Motor neuron (in vitro differentiated cells): Measurements from ENCODE around the gene TMEM41B. TPM values are rescaled to one million over a fixed set of nuclear protein-coding genes. Genes with fewer than 3 reads are reported as not detected.
A peak's percentile ranks its signal among the peaks of the same experiment; 100 is the strongest.

Experiments
- ATAC-seq, 8 experiments: fragments of 200-7000 bp; cut with Tn5 transposase; replicated peaks in 6 of 8; 2 replicates each; pipeline ENCODE4 v1.8.0; 2021; ENCODE audit warnings: mild to moderate bottlenecking in 8 of 8, moderate library complexity in 8 of 8
- H3K27ac ChIP-seq, 2 donors: fragments of 250-450 bp; sonication (Bioruptor Pico); 2 replicates each; pipeline ENCODE4 v1.9.0; 2021; ENCODE audit warnings: antibody characterized with exemption in 2 of 2, mild to moderate bottlenecking in 2 of 2, moderate library complexity in 1 of 2
- H3K4me1 ChIP-seq, 2 donors: fragments of 250-450 bp; sonication (Bioruptor Pico); replicated peaks in 1 of 2; 2 replicates each; pipeline ENCODE4 v1.6.1; 2021; ENCODE audit warnings: antibody characterized with exemption in 2 of 2, mild to moderate bottlenecking in 2 of 2, moderate library complexity in 1 of 2
- H3K4me3 ChIP-seq, 5 donors: fragments of 250-450 bp; sonication (Bioruptor Pico); 2 replicates each; pipeline ENCODE4 v1.9.0; 2021; ENCODE audit warnings: antibody characterized with exemption in 5 of 5, mild to moderate bottlenecking in 5 of 5, moderate library complexity in 4 of 5
- WGBS, 10 experiments: fragments of 450-650 bp; shearing (Covaris generic); methylation state at CpG; one replicate each; pipeline ENCODE4 v1.0.0; 2022; 5-methylcytosine and 5-hydroxymethylcytosine counted together
- in situ Hi-C, 9 experiments: fragments of 400-800 bp; cut with MboI; loops; one replicate each; pipeline ENCODE4 v1.15.0; 2021; ENCODE audit warnings: low sequenced_read_pairs in 9 of 9, low pct_unique_long_range_greater_than_20kb in 2 of 9; ENCODE audit not compliant: unreplicated experiment in 9 of 9
- total RNA-seq, 8 experiments: library from RNA; unstranded; fragments of 300-600 nt; gene quantifications; 2 replicates each; pipeline versions ENCODE4 v1.2.3 to v1.2.4, GENCODE V29; 2022

Gene TMEM41B
- total RNA-seq, 8 experiments from 2014 or later: 27.7 to 41.6 (median 30.4) TPM

DNA sequence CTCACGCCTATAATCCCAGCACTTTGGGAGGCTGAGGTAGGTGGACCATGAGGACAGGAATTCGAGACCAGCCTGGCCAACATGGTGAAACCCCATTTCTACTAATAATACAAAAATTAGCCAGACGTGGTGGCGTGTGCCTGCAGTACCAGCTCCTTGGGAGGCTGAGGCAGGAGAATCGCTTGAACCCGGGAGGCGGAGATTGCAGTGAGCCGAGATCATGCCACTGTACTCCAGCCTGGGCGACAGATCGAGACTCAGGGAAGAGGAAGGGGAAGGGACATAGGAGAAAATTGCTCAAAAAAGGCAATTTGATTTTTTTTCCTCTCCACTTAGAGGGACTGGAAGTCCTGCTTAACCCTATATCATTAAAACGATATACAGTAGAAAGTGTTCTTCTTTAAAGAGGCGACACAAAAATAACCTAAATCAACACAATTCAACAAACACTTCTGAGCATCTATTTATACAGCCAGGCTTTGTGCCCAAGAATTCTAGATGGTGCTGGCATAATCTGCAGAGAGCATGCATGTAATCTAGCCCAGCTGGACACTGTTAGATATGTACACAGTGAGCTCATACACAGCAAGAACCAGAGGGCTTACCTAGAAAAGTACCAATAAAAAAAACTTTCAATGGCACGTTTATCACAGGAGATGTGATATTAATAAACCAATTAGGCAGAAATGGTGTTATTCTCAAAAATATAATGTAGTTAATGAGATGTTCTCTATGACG lies 28.4 kb downstream of the TMEM41B start:
- no peak overlapping the region for H3K27ac ChIP-seq
- no peak overlapping the region for H3K4me3 ChIP-seq
- 68 to 100% (median 93%) methylated on average over 1 to 11 of the region's 14 CpGs for WGBS, 10 experiments
- H3K4me1 ChIP-seq: no peaks in the 10 kb centered on the region
- peak in 1 of 8 experiments; percentile 64 for ATAC-seq
- in situ Hi-C loops: no loop called here

DNA sequence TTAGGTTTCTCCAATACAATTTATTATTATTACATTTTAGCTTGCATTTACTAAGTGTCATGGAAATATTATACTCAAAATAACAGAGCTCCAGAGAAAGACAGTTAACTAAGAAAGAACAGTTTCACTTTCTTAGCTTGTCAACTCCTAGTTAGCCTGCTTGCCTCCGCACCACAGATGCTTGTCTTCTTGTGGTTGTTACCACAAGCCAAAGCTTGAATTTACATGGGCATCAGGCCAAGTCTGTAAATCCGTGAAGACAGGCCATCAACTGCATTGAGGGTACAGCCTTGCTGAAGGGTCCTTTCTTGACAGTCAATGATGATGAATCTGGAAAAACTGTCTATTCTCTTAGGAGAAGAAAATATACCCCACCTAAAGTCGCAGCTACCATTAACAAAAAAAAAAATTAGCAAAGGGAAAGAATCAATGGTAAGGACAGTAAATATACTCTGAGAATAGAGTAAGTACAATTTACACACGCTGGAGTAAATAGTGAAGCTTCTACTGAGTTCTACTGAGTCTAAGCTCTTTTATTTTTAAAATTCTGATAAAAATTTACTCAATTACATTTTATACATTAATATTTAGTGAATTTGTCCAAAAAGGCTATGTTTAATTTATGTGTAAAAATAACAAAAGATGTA lies 33.6 kb downstream of the TMEM41B start:
- Histone ChIP-seq H3K4me1 (no peaks in the 10 kb centered on the region), H3K27ac (no peak overlapping the region), H3K4me3 (no peak overlapping the region)
- in situ Hi-C loops: no loop called here
- peak in 5 of 8 experiments; percentile 41 to 82 (median 73) for ATAC-seq
- 43 to 95% (median 68%) methylated on average over 2 to 4 of the region's 4 CpGs for WGBS, 10 experiments

DNA sequence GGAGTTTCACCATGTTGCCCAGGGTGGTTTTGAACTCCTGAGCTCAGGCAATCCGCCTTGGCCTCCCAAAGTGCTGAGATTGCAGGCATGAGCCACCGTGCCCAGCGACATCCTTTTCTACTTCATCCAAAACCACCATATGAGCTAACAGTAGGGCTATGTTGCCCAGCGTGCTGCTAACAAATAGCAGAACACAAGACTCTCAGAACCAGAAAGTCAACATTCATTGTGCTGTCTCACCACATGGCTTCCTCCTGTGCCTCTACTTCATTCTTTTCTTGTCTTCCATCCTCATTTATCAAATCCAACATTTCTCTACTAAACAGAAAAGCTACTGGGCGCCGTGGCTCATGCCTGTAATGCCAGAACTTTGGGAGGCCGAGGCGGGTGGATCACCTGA lies 37.2 kb downstream of the TMEM41B start:
- Histone ChIP-seq H3K4me3 (no peak overlapping the region), H3K4me1 (no peaks in the 10 kb centered on the region), H3K27ac (no peak overlapping the region)
- ATAC-seq: peak in 1 of 8 experiments; percentile 34
- in situ Hi-C loops: no loop called here
- 67 to 100% (median 90%) methylated on average over 1 to 6 of the region's 8 CpGs; no CpG with 5 or more reads in 1 of the 10 experiments for WGBS, 10 experiments

DNA sequence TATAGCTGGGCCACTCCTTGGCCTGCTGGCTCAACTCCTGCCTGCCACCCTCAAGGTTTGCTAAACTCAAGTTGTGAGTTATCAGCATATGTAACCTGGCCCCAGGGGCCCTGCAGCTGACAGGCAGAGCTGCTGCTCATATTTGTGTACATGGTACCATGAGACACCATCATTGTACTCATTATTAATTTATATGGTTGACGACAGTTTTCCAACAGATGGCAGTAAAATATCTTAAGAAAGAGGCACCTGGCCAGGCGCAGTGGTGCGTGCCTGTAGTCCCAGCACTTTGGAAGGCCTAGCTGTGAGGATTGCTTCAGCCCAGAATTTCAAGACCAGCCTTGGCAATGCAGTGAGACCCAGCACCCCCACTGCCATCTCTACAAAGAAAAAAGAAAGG lies 37.8 kb downstream of the TMEM41B start:
- 50 to 100% (median 92%) methylated on average over 1 to 2 of the region's 3 CpGs; no CpG with 5 or more reads in 7 of the 10 experiments for WGBS, 10 experiments
- Histone ChIP-seq H3K4me3 (no peak overlapping the region), H3K27ac (no peak overlapping the region), H3K4me1 (no peaks in the 10 kb centered on the region)
- ATAC-seq: peak in 1 of 8 experiments; percentile 33
- in situ Hi-C loops: no loop called here

DNA sequence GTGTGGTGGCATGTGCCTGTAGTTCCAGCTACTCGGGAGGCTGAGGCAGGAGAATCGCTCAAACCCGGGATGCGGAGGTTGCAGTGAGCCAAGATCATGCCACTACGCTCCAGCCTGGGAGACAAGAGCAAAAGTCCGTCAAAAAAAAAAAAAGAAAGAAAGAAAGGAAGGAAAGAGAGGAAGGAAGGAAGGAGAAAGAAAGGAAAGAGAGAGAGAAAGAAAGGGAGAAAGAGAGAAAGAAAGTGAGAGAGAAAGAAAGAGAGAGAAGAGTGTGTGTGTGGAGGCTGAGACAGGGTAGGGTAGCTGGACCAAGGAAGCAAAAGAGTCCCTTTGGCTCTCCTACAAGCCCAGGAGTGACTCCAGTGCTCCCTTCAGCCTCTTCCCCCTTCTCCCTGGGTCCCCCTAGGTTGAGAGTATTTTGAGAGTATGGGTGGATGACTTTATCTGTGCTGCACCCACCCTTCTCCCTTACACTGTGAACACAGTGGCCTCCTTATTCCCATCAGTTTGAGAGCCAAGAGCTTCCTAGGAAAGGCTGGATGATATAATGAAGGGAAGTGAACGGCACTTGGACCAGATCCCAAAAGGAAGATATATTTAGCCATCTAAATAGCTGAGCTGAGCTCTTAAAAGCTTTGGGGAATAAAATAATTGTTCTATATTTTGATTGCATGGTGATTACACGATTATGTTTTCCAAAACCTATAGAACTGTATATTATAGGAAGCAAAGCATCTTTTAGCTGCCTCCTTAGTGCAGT lies 39.7 kb downstream of the TMEM41B start:
- 71 to 96% (median 86%) methylated on average over 1 to 8 of the region's 8 CpGs; no CpG with 5 or more reads in 1 of the 10 experiments for WGBS, 10 experiments
- no peak for ATAC-seq
- Histone ChIP-seq H3K4me3 (no peak overlapping the region), H3K27ac (no peak overlapping the region), H3K4me1 (no peaks in the 10 kb centered on the region)
- in situ Hi-C loops: no loop called here

DNA sequence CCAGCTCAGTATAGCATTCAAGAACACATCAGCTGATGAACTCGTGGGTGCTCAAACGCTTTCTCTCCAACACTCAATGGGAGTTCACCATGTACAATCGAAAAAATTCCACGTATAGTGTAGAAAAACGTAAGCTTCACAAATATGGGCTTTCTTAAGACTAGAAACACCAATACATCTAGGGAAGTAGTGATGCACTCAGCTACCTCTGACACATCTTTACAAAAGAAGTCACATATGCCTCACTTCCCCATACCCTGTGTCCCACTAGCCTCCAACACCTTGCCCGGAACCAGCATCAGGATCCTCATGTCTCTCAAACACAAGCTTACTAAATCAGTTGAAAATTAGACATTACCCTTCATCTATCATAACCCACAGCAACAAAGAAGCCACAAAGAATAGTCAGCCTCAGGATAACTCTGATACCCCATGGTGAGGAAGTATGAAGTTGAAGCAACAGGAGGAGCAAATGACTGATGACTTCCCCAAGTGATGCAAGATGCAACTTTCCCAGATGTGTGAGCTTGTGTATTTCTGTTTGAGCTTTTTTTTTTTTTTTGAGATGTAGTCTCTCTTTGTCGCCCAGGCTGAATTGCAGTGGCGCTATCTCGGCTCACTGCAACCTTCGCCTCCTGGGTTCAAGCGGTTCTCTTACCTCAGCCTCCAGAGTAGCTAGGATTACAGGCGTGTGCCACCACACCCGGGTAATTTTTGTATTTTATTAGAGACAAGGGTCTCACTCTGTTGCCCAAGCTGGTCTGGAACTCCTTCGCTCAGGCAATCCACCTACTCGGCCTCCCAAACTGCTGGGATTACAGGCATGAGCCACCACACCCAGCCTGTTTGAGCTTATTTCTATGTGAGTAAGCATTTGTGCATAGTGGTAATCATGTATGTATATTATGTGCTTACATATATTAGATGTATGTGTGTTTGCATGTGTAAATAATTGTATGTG lies 40.7 kb downstream of the TMEM41B start:
- 60 to 100% (median 89%) methylated on average over 1 to 12 of the region's 15 CpGs; no CpG with 5 or more reads in 1 of the 10 experiments for WGBS, 10 experiments
- Histone ChIP-seq H3K27ac (no peak overlapping the region), H3K4me1 (no peaks in the 10 kb centered on the region), H3K4me3 (no peak overlapping the region)
- peak in 2 of 8 experiments; percentile 6 to 39 for ATAC-seq
- in situ Hi-C loops: no loop called here

DNA sequence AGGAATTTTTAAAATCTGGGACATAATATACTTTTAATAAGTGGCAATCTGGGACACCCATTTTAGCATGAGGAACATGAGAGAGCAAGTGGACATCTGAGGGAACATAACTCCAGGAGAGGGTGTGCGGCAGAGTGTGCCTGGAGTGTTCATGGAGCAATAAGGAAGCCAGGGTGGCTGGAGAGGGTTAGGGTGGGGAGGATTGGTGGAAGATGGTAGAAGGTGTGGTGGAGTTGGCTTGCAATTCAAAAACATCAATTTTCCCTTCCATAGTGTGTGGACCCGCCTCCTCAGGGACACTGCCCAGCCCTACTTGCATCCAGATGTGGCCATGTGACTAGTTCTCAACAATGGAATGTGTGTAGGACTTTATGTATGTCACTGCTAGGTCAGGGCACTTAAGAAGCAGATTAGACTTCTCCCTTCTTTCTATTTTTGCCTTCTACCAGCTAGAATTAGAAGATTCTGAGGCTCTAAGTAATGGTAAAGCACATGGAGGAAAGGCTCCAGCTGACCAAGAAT lies 44.8 kb downstream of the TMEM41B start:
- peak in 3 of 8 experiments; percentile 37 to 74 (median 62) for ATAC-seq
- 20 to 89% methylated on average over 1 of the region's 2 CpGs; no CpG with 5 or more reads in 8 of the 10 experiments for WGBS, 10 experiments
- Histone ChIP-seq H3K4me3 (no peak overlapping the region), H3K4me1 (peaks cover 0 to 5% of the 10 kb centered on the region in 2 donors), H3K27ac (no peak overlapping the region)
- in situ Hi-C loops: no loop called here

DNA sequence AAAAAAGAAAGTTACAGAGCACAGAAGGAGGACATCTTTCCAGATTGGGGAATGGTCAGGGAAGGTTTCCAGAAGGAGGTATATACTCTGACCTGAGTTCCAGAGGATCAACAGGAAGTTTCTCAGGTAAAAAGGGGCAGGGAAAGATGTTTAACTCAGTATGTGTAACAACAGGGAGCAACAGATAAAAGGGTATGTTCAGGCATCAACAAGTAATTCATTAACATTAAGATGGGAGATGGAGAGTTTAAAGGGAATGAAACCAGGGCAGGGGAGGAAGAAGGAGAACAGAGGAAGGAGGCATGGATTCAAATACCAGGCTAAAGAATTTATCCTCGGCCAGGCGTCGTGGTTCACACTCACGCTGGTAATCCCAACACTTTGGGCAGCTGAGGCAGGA lies 46.7 kb downstream of the TMEM41B start:
- WGBS, 10 experiments: 73 to 100% (median 89%) methylated on average over 1 to 4 of the region's 4 CpGs; no CpG with 5 or more reads in 4 of the 10 experiments
- peaks cover 3 to 9% of the 10 kb centered on the region in 2 donors for H3K4me1 ChIP-seq

DNA sequence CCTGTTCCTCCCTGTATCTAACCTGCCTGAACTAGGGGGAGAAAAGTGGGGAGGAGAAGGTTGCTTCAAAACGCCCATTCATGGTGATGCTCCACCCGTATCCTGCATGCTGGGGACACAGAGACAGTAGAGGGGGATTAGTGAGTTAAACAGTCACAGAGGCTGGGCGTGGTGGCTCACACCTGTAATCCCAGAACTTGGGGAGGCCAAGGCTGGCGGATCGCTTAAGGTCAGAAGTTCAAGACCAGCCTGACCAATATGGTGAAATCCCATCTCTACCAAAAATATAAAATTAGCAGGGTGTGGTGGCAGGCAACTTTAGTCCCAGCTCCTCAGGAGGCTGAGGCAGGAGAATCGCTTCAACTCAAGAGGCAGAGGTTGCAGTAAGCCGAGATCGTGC lies 47.5 kb downstream of the TMEM41B start:
- no peak for ATAC-seq
- Histone ChIP-seq H3K27ac (no peak overlapping the region), H3K4me3 (no peak overlapping the region), H3K4me1 (peaks cover 5 to 11% of the 10 kb centered on the region in 2 donors)
- in situ Hi-C loops: no loop called here
- 34 to 100% (median 90%) methylated on average over 1 to 7 of the region's 8 CpGs; no CpG with 5 or more reads in 5 of the 10 experiments for WGBS, 10 experiments

More for the DNA sequence above, 46.7 kb downstream of the TMEM41B start:
- Histone ChIP-seq H3K27ac (no peak overlapping the region), H3K4me3 (no peak overlapping the region)
- in situ Hi-C loops: no loop called here
- ATAC-seq: no peak

DNA sequence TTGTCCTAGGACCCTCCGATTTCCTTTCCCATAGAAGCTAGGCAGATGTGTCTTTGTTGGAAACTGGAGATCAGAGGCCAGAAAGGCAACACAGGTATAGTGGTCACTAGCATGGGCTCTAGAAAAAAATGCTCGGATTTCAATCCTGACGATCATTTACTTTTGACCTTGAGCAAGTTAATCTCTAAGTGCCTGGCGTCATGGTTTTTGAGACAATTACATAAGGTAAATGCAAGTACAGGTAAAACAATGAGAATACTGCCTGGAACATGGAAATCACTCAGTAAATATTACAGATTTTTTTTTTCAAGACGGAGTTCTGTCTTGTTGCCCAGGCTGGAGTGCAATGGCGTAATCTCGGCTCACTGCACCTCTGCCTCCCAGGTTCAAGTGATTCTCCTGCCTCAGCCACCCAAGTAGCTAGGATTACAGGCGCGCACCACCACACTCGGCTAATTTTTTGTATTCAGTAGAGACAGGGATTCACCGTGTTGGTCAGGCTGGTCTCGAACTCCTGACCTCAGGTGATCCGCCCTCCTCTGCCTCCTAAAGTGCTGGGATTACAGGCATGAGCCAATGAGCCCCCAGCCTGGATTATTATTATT lies 48.2 kb downstream of the TMEM41B start:
- 17 to 100% (median 87%) methylated on average over 1 to 10 of the region's 13 CpGs; no CpG with 5 or more reads in 3 of the 10 experiments for WGBS, 10 experiments

DNA sequence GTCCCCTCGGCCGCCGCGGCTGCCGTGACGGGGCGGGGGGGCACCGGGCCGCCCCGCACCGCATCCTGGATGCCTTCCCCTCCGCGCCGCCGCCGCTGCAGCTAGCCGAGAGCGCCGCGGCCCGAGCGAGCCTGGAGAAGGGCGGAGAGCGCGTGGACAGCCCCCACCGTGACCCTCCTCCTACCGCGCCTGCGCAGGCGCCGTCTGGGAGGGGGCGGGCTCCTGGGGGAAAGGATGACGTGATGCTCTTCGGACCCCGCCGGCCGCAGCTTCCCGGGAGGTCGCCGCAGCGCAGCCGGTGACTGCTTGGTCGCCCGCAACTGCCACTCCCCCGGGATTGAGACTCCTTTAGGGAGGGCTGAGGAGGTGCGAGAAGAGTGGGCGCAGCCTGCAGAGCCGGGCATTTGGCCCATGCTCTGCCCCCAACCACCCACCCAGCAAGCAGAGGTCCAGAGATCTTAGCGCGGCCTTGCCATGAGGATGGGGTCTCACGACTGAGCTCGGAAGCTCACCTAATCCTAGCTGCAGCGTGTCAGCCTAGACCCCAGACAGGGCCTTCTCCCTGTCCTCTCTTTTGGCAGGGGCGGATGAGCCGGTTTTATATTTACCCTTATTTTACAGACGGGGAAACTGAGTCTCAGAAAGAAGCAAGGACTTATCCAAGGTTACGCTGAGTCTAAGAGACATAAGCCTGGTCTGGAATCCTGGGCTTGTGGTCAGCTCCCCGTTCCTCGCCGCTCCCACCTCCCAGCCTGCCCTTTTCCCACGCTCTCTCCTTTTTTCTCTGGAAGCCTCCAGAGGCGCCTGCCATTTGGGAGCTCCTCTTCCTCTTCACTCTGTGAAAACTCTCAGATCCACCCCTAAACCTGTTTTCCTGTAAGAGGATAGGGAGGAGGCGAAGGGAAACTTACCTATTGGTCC lies 48.9 kb downstream of the TMEM41B start, which contains the start of gene DENND5A:
DENND5A (minus strand) TSS at position 140 of the 921 bp plus-strand sequence. CDS start 281 bp downstream, outside the sequence.
- Histone ChIP-seq H3K4me1 (peaks cover 5 to 11% of the 10 kb centered on the region in 2 donors), H3K4me3 (peak within 1 kb of the TSS; percentile 54 to 98 (median 73)), H3K27ac (peak within 1 kb of the TSS; percentile 80 to 88)
- WGBS, 10 experiments: 9 to 100% (median 23%) methylated on average over 2 to 15 of the region's 63 CpGs; no CpG with 5 or more reads in 1 of the 10 experiments
- peak; percentile 50 to 92 (median 88) for ATAC-seq
- in situ Hi-C loops: no loop called here

More for the DNA sequence above, 48.2 kb downstream of the TMEM41B start:
- ATAC-seq: no peak
- Histone ChIP-seq H3K4me3 (no peak overlapping the region), H3K27ac (no peak overlapping the region), H3K4me1 (peaks cover 5 to 11% of the 10 kb centered on the region in 2 donors)
- in situ Hi-C loops: no loop called here
